Measurements from ENCODE around the gene GPR153. TPM values are rescaled to one million over a fixed set of nuclear protein-coding genes. Genes with fewer than 3 reads are reported as not detected.

GPR153 gene
- polyA plus RNA-seq, 1 of the 3 experiments (the other 2 are of a cell fraction), result 6.6 TPM

DNA sequence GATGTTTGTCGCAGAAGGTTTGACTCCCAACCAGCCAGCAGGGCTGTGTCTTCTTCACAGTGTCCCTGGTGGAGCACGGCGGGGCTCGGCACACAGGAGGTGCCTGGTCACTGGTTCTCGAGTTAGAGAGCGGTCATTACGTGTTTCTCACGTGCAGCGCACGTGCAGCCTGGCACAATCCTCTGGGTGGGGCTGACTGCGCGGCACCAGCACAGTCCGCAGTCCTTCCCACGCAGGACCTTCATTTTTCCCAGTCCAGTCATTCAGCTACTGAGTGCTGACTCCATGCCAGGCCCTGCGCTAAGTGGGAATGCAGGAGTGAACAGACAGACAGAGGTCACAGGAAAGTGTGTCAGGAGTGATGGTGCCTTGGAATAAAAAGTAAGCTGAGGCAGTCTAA lies 46.2 kb upstream of the GPR153 start:
- peaks cover 0 to 14% of the 10 kb centered on the region in 2 experiments; a peak in 1 of 4 replicates for H3K4me1 ChIP-seq (ENCODE audit: control insufficient read depth in 1 of 2, insufficient read depth in 2 of 2, low read depth in 1 of 2, low read length in 1 of 2)
- no peak for DNase-seq
- POLR2A ChIA-PET, result no interaction called here
- no peaks in the 10 kb centered on the region for H3K9me3 ChIP-seq
- H3K9me2 ChIP-seq, result no peaks in the 10 kb centered on the region
- H3F3A ChIP-seq (replicated peaks; ENCODE audit: insufficient read depth), result no peaks in the 10 kb centered on the region
- no peaks in the 10 kb centered on the region for H3K27me3 ChIP-seq (ENCODE audit: insufficient read depth)
- H4K20me1 ChIP-seq (ENCODE audit: insufficient read depth), result no peaks in the 10 kb centered on the region
- no peaks in the 10 kb centered on the region for H3K79me2 ChIP-seq (ENCODE audit: insufficient read depth)
- H3K27ac ChIP-seq (ENCODE audit: low read depth in 2 of 2, low read length in 1 of 2), result no peak overlapping the region
- peaks cover 0 to 12% of the 10 kb centered on the region in 2 experiments for H3K36me3 ChIP-seq (replicated peaks in 1 of 2; ENCODE audit: control insufficient read depth in 1 of 2, insufficient read depth in 2 of 2, low read length in 1 of 2)
- WGBS (ENCODE audit: low lambda C conversion rate), result 98% methylated on average over 8 of the region's 15 CpGs
- no peak overlapping the region for H3K9ac ChIP-seq
- no peak overlapping the region for H3K4me2 ChIP-seq
- no peak overlapping the region for H2AFZ ChIP-seq (ENCODE audit: low read depth)
- H3K4me3 ChIP-seq (ENCODE audit: low read depth in 2 of 2, low read length in 1 of 2), result no peak overlapping the region
- TF ChIP-seq, protein P1, sequence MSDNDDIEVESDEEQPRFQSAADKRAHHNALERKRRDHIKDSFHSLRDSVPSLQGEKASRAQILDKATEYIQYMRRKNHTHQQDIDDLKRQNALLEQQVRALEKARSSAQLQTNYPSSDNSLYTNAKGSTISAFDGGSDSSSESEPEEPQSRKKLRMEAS (IDR thresholded peaks at IDR 0.05; ENCODE audit: low read depth), result no peak
- no peak for TF ChIP-seq TEAD4 (IDR thresholded peaks at IDR 0.05; ENCODE audit: borderline replicate concordance, insufficient read depth)
- CTCF ChIA-PET, result no interaction called here

DNA sequence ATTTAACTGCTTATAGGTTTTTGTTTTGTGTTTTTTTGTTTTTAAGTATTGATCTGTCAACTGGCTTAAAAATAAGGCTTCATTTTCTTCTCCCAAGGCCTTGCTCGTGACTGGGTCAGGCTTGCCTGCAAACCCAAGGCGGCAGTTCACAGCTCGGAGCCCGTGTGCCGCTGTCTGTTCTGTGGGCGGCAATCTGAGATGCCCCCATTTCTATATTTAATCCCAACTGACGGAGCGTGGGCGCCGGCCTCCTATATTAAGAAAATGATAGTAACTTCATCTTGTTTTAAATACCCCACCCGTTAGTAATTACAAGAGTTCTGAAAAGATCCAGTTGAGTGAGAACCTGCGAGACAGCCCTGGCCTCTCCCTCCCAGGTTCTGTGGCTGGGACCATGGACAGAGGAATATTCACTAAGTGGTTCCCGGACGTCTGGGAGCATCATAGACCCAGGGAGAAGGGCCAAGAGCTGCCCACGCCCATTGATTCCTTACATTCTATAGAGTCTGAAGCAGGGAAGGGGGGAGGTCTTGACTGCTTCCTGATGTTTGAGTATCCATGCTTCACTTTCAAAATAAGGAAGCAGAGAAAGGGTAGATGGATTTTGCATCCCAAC lies 42.6 kb upstream of the GPR153 start:
- Histone ChIP-seq H3K9me2 (no peaks in the 10 kb centered on the region), H3K9me3 (no peaks in the 10 kb centered on the region), H3K4me2 (no peak overlapping the region), H2AFZ (ENCODE audit: low read depth) (no peak overlapping the region), H3K27me3 (ENCODE audit: insufficient read depth) (no peaks in the 10 kb centered on the region), H3F3A (replicated peaks; ENCODE audit: insufficient read depth) (no peaks in the 10 kb centered on the region), H4K20me1 (ENCODE audit: insufficient read depth) (no peaks in the 10 kb centered on the region), H3K79me2 (ENCODE audit: insufficient read depth) (no peaks in the 10 kb centered on the region), H3K36me3 (replicated peaks in 1 of 2; ENCODE audit: control insufficient read depth in 1 of 2, insufficient read depth in 2 of 2, low read length in 1 of 2) (peaks cover 0 to 15% of the 10 kb centered on the region in 2 experiments), H3K4me1 (ENCODE audit: control insufficient read depth in 1 of 2, insufficient read depth in 2 of 2, low read depth in 1 of 2, low read length in 1 of 2) (peaks cover 0 to 25% of the 10 kb centered on the region in 2 experiments; a peak in 1 of 4 replicates), H3K27ac (ENCODE audit: low read depth in 2 of 2, low read length in 1 of 2) (no peak overlapping the region; a peak in 1 of 4 replicates), H3K9ac (no peak overlapping the region), H3K4me3 (ENCODE audit: low read depth in 2 of 2, low read length in 1 of 2) (no peak overlapping the region)
- POLR2A ChIA-PET, result no interaction called here
- CTCF ChIA-PET, result interaction anchor here (1.1 to 1.2 kb wide), 2 partner anchors 108 to 120 kb away, joined by 3 to 4 read pairs; no protein-coding TSS in a partner anchor
- DNase-seq, result no peak
- WGBS (ENCODE audit: low lambda C conversion rate), result 92% methylated on average over 15 of the region's 15 CpGs
- TF ChIP-seq, protein P2, sequence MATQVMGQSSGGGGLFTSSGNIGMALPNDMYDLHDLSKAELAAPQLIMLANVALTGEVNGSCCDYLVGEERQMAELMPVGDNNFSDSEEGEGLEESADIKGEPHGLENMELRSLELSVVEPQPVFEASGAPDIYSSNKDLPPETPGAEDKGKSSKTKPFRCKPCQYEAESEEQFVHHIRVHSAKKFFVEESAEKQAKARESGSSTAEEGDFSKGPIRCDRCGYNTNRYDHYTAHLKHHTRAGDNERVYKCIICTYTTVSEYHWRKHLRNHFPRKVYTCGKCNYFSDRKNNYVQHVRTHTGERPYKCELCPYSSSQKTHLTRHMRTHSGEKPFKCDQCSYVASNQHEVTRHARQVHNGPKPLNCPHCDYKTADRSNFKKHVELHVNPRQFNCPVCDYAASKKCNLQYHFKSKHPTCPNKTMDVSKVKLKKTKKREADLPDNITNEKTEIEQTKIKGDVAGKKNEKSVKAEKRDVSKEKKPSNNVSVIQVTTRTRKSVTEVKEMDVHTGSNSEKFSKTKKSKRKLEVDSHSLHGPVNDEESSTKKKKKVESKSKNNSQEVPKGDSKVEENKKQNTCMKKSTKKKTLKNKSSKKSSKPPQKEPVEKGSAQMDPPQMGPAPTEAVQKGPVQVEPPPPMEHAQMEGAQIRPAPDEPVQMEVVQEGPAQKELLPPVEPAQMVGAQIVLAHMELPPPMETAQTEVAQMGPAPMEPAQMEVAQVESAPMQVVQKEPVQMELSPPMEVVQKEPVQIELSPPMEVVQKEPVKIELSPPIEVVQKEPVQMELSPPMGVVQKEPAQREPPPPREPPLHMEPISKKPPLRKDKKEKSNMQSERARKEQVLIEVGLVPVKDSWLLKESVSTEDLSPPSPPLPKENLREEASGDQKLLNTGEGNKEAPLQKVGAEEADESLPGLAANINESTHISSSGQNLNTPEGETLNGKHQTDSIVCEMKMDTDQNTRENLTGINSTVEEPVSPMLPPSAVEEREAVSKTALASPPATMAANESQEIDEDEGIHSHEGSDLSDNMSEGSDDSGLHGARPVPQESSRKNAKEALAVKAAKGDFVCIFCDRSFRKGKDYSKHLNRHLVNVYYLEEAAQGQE (IDR thresholded peaks at IDR 0.05; ENCODE audit: low read depth, low read length), result peak; percentile 77; the same call in 1 of the 2 replicates
- no peak for TF ChIP-seq GATA2 (CRISPR knock-in tag; IDR thresholded peaks at IDR 0.05)

DNA sequence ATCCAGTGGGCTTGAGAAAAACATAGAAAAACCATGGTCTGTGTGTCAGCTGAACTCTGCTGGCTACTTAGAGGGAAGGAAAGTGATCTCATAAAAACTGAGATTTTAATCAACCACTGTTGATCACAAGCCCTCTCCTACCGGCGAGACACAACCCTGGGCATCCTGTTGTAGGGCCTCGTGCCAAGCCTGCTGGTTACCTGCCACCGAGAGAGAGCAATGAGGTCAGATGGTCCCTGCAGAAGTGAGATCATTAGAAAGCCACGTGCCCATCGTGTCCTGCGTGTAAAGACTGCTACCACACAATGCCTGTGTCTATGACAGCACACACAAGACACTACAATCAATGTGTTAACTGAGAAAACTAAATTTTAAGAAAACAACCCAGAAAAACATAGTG lies 41.7 kb upstream of the GPR153 start:
- peaks cover 0 to 15% of the 10 kb centered on the region in 2 experiments for H3K36me3 ChIP-seq (replicated peaks in 1 of 2; ENCODE audit: control insufficient read depth in 1 of 2, insufficient read depth in 2 of 2, low read length in 1 of 2)
- CTCF ChIA-PET, result interaction anchor here (1.7 kb wide), 1 partner anchor 56 kb away, joined by 6 read pairs; no protein-coding TSS in a partner anchor
- POLR2A ChIA-PET, result no interaction called here

More for the DNA sequence above, 41.7 kb upstream of the GPR153 start:
- no peaks in the 10 kb centered on the region for H3K9me3 ChIP-seq
- H3K4me2 ChIP-seq, result no peak overlapping the region
- no peaks in the 10 kb centered on the region for H3F3A ChIP-seq (replicated peaks; ENCODE audit: insufficient read depth)
- whole genome bisulfite sequencing (ENCODE audit: low lambda C conversion rate), result 76% methylated on average over 6 of the region's 7 CpGs
- peak overlapping the region in 1 of 2 experiments; percentile 28; a peak in 1 of 4 replicates for H3K27ac ChIP-seq (ENCODE audit: low read depth in 2 of 2, low read length in 1 of 2)
- H3K4me3 ChIP-seq (ENCODE audit: low read depth in 2 of 2, low read length in 1 of 2), result no peak overlapping the region
- H2AFZ ChIP-seq (ENCODE audit: low read depth), result no peak overlapping the region
- peaks cover 0 to 26% of the 10 kb centered on the region in 2 experiments; a peak in 1 of 4 replicates for H3K4me1 ChIP-seq (ENCODE audit: control insufficient read depth in 1 of 2, insufficient read depth in 2 of 2, low read depth in 1 of 2, low read length in 1 of 2)
- no peaks in the 10 kb centered on the region for H3K79me2 ChIP-seq (ENCODE audit: insufficient read depth)
- no peak overlapping the region for H3K9ac ChIP-seq
- H3K27me3 ChIP-seq (ENCODE audit: insufficient read depth), result no peaks in the 10 kb centered on the region
- no peak for TF ChIP-seq MEF2A (IDR thresholded peaks at IDR 0.05; ENCODE audit: borderline replicate concordance, low read depth)
- TF ChIP-seq, protein P3, sequence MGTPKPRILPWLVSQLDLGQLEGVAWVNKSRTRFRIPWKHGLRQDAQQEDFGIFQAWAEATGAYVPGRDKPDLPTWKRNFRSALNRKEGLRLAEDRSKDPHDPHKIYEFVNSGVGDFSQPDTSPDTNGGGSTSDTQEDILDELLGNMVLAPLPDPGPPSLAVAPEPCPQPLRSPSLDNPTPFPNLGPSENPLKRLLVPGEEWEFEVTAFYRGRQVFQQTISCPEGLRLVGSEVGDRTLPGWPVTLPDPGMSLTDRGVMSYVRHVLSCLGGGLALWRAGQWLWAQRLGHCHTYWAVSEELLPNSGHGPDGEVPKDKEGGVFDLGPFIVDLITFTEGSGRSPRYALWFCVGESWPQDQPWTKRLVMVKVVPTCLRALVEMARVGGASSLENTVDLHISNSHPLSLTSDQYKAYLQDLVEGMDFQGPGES (IDR thresholded peaks at IDR 0.05; ENCODE audit: low read depth, low read length), result no peak
- no peak for DNase-seq
- H3K9me2 ChIP-seq, result no peaks in the 10 kb centered on the region
- H4K20me1 ChIP-seq (ENCODE audit: insufficient read depth), result no peaks in the 10 kb centered on the region

Measured in SK-N-SH (cell line).